ENCODE measurements around the gene MEPE. TPM values are rescaled to one million over a fixed set of nuclear protein-coding genes. Genes with fewer than 3 reads are reported as not detected.
A peak's percentile ranks its signal among the peaks of the same experiment; 100 is the strongest.

MEPE gene
- total RNA-seq, 1 experiment from 2014 or later, result not detected

DNA sequence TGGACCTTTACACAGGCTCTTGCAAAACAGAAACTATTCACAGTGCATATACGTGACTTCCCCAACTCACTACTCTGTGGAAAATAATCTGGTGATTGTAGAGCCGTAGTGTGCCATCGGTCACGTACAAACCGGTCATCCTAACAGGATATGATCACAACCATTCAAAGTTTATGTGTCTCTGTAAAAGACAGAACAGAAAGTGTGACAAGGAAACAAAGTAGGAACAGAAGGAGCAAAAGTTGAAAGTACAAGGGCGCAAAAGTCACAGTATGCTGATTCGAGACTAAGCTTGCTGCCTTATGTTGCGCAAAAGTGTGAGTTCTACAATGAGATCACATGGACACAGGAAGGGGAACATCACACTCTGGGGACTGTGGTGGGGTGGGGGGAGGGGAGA lies 18.6 kb downstream of the MEPE start:
- no peak for ATAC-seq
- Mint-ChIP-seq H3K36me3 (no peaks in the 10 kb centered on the region), H3K27me3 (ENCODE audit: low read depth) (no peaks in the 10 kb centered on the region; the same call in 1 of the 2 replicates), H3K9me3 (no peaks in the 10 kb centered on the region), H3K4me1 (peaks cover 46% of the 10 kb centered on the region), H3K27ac (no peak overlapping the region), H3K4me3 (no peak overlapping the region)
- CTCF ChIA-PET, result interaction anchor here (1.3 kb wide), 1 partner anchor 498 kb away, joined by 3 read pairs; no protein-coding TSS in a partner anchor
- POLR2A ChIA-PET, result no interaction called here
- no peak for DNase-seq (ENCODE audit: low spot score)
- TF ChIP-seq JUN (CRISPR knock-in tag; IDR thresholded peaks at IDR 0.05) (no peak), IRF2 (CRISPR knock-in tag; IDR thresholded peaks at IDR 0.05; ENCODE audit: borderline replicate concordance, low read depth) (no peak), TEAD4 (CRISPR knock-in tag; IDR thresholded peaks at IDR 0.05) (no peak), ZNF138 (CRISPR knock-in tag; conservative IDR thresholded peaks at IDR 0.05) (no peak)

DNA sequence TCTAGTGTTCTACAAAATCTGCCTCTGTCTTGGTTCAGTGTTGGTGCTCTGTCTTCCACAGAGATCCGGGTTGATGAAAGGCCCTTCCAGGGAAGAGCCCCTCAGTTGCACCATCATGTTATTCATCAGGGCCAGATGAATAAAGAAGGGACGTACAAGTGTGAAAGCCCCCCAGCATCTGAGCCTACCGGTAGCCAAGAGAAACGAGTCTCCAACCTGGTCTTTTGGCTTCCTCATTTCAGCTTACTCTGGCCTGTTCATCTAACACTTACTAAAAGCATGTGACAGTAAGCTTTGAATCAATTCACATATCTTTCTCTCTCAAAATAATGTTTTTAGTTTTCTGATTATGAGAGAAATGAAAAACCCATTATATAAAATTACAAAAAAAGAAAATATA lies 19.2 kb downstream of the MEPE start:
- no peaks in the 10 kb centered on the region; the same call in 1 of the 2 replicates for H3K27me3 Mint-ChIP-seq (ENCODE audit: low read depth)
- POLR2A ChIA-PET, result no interaction called here
- ATAC-seq (no peak), DNase-seq (ENCODE audit: low spot score) (no peak)
- CTCF ChIA-PET, result interaction anchor here (1.0 to 2.5 kb wide), 18 partner anchors 12 to 499 kb away, joined by 3 to 22 read pairs (median 6); partner anchors contain the start of gene SPP1
- H3K4me1 Mint-ChIP-seq, result peaks cover 52% of the 10 kb centered on the region
- H3K9me3 Mint-ChIP-seq, result no peaks in the 10 kb centered on the region
- H3K4me3 Mint-ChIP-seq, result no peak overlapping the region
- TF ChIP-seq ZNF232 (CRISPR knock-in tag; IDR thresholded peaks at IDR 0.05) (no peak), PRRX2 (CRISPR knock-in tag; IDR thresholded peaks at IDR 0.05) (no peak), CBFB (CRISPR knock-in tag; IDR thresholded peaks at IDR 0.05; ENCODE audit: low read depth) (no peak), MYBL2 (CRISPR knock-in tag; IDR thresholded peaks at IDR 0.05) (no peak)
- TF ChIP-seq, protein P1, sequence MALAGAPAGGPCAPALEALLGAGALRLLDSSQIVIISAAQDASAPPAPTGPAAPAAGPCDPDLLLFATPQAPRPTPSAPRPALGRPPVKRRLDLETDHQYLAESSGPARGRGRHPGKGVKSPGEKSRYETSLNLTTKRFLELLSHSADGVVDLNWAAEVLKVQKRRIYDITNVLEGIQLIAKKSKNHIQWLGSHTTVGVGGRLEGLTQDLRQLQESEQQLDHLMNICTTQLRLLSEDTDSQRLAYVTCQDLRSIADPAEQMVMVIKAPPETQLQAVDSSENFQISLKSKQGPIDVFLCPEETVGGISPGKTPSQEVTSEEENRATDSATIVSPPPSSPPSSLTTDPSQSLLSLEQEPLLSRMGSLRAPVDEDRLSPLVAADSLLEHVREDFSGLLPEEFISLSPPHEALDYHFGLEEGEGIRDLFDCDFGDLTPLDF (CRISPR knock-in tag; IDR thresholded peaks at IDR 0.05), result no peak
- TF ChIP-seq, protein P2, sequence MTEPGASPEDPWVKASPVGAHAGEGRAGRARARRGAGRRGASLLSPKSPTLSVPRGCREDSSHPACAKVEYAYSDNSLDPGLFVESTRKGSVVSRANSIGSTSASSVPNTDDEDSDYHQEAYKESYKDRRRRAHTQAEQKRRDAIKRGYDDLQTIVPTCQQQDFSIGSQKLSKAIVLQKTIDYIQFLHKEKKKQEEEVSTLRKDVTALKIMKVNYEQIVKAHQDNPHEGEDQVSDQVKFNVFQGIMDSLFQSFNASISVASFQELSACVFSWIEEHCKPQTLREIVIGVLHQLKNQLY (CRISPR knock-in tag; IDR thresholded peaks at IDR 0.05), result no peak
- TF ChIP-seq, protein P3, sequence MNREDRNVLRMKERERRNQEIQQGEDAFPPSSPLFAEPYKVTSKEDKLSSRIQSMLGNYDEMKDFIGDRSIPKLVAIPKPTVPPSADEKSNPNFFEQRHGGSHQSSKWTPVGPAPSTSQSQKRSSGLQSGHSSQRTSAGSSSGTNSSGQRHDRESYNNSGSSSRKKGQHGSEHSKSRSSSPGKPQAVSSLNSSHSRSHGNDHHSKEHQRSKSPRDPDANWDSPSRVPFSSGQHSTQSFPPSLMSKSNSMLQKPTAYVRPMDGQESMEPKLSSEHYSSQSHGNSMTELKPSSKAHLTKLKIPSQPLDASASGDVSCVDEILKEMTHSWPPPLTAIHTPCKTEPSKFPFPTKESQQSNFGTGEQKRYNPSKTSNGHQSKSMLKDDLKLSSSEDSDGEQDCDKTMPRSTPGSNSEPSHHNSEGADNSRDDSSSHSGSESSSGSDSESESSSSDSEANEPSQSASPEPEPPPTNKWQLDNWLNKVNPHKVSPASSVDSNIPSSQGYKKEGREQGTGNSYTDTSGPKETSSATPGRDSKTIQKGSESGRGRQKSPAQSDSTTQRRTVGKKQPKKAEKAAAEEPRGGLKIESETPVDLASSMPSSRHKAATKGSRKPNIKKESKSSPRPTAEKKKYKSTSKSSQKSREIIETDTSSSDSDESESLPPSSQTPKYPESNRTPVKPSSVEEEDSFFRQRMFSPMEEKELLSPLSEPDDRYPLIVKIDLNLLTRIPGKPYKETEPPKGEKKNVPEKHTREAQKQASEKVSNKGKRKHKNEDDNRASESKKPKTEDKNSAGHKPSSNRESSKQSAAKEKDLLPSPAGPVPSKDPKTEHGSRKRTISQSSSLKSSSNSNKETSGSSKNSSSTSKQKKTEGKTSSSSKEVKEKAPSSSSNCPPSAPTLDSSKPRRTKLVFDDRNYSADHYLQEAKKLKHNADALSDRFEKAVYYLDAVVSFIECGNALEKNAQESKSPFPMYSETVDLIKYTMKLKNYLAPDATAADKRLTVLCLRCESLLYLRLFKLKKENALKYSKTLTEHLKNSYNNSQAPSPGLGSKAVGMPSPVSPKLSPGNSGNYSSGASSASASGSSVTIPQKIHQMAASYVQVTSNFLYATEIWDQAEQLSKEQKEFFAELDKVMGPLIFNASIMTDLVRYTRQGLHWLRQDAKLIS (CRISPR knock-in tag; IDR thresholded peaks at IDR 0.05; ENCODE audit: borderline replicate concordance), result no peak
- no peaks in the 10 kb centered on the region for H3K36me3 Mint-ChIP-seq
- H3K27ac Mint-ChIP-seq, result no peak overlapping the region

DNA sequence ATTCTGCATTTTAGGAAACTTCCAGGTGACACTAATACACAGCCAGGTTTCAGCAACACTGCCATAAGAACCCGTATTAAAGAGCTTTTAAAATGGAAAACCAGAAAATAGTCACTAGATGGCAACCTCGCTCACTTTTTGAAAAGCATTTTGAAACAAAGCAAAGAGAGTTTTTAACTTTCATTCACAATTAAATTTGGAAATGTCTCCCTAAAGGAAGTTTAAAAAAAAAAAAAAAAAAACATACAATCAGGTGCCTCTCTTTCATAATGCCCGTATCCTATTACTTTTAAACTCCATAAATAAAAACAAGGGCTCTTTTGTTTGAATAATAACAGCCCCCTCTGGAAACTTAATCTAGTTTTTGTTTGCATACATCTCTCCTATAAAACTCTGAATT lies 20.3 kb downstream of the MEPE start:
- no peaks in the 10 kb centered on the region; the same call in 1 of the 2 replicates for H3K27me3 Mint-ChIP-seq (ENCODE audit: low read depth)
- no peak for DNase-seq (ENCODE audit: low spot score)
- peaks cover 60% of the 10 kb centered on the region for H3K4me1 Mint-ChIP-seq
- ATAC-seq, result peak; percentile 41
- no peak overlapping the region for H3K4me3 Mint-ChIP-seq
- no peaks in the 10 kb centered on the region for H3K36me3 Mint-ChIP-seq
- POLR2A ChIA-PET, result interaction anchor here (0.6 to 0.7 kb wide), 2 partner anchors 57 to 79 kb away, joined by 3 read pairs; no protein-coding TSS in a partner anchor
- CTCF ChIA-PET, result interaction anchor here (0.6 to 2.5 kb wide), 36 partner anchors 11 to 359 kb away, joined by 3 to 22 read pairs (median 4); partner anchors contain the start of genes IBSP and SPP1
- H3K27ac Mint-ChIP-seq, result peak overlapping the region; percentile 72; the same call in 1 of the 2 replicates
- peaks cover 4% of the 10 kb centered on the region; the same call in 1 of the 2 replicates for H3K9me3 Mint-ChIP-seq
- TF ChIP-seq ZNF671 (CRISPR knock-in tag; IDR thresholded peaks at IDR 0.05) (no peak), FOXJ3 (CRISPR knock-in tag; IDR thresholded peaks at IDR 0.05; ENCODE audit: borderline replicate concordance) (no peak), GRHL2 (CRISPR knock-in tag; IDR thresholded peaks at IDR 0.05; ENCODE audit: insufficient replicate concordance, severe bottlenecking) (no peak), NFYB (CRISPR knock-in tag; conservative IDR thresholded peaks at IDR 0.05; ENCODE audit: low read depth) (no peak), ETV6 (CRISPR knock-in tag; IDR thresholded peaks at IDR 0.05) (no peak), IRF2 (CRISPR knock-in tag; IDR thresholded peaks at IDR 0.05; ENCODE audit: borderline replicate concordance, low read depth) (no peak), CREM (CRISPR knock-in tag; IDR thresholded peaks at IDR 0.05) (no peak), NFATC4 (CRISPR knock-in tag; IDR thresholded peaks at IDR 0.05) (no peak)

Measured in WTC11 (cell line).